NCI-H526 treated with DMSO at 0.1 percent for 48 hours (cell line): ENCODE measurements around the gene NRG3.
A peak's percentile ranks its signal among the peaks of the same experiment; 100 is the strongest.

Source experiments
- DNase-seq: peaks from one replicate; lab custom pipeline; 2025; lab: John Stamatoyannopoulos, UW

Gene NRG3

DNA sequence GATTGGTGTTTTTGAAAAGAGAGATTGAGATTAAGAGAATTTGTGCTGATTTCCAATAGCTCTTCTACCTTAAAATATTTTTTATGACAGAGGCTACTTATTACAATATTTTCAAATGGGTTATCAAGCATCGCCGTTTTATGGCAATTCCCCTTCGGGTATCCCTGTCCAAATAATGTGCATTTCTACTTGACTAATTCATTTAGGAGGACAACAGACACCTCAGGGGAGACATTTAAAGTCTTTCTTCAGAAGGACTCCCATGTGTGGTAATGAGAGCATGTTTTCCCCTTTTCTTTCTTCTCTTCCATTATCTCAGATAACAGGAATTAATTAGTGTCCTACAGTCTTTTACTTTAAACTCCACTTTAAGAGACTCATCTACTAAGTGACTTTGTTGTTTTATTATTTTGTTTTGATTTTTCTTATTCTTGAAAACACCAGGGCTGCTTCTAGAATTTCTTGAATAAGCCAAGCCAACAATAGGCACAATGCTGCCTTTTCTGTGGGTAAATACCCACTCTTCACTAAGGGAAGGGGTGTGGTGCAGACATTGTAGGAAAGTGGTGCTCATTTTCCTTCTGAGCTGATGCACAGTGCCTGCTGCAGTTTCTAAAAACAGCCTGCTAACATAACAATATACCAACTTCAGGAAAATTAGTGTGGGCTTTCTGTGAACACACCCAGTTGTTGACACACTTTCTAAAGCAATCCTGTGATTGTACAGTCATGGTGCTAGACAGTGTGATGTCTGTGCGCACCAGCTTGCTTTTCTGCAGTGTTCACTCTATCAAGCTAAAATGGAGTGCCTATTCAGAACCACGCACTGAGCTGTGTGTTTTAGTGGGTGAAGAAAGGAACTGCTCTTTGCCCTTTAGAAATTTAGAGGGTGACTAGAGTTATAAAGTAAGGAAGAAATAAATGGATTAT is 597.7 kb downstream of the NRG3 start:
- DNase-seq: no peak

DNA sequence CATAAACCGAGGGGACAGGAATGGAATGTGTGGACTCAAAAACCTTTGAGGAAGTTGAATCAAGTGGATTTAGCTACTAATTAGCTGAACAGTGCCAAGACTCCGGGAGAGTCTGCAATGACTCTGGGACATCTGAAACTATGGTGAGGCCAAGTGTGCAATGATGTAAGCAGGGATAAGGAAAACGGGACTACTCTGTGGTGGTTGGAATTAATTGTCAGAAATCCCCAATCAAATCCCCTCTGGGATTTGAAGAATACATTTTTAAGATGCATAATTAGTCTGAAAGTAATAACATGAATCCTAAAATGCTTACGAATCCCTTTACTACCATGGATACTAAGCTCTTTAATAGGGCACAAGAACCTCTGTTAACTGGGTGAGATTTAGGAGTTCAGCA is 602.8 kb downstream of the NRG3 start:
- DNase-seq: no peak

DNA sequence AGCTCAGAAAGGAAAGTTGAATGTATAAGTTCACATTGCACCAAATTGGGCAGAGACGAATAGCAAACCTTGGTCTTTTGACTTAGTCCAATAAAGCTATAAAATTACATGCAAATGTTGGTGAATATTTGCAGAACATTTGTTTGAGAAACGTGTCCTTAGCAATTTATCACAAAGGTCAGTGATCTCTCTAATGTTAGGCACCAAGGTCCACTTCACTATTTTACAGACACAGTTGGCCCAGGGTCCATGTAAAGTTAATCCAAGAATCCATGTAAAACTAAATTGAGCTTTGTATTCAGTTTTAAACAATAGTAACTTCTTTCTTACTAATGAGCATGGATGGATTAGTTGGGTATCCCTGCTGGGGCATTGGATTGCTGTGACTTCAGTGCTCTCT is 617.7 kb downstream of the NRG3 start:
- DNase-seq: peak; percentile 12

DNA sequence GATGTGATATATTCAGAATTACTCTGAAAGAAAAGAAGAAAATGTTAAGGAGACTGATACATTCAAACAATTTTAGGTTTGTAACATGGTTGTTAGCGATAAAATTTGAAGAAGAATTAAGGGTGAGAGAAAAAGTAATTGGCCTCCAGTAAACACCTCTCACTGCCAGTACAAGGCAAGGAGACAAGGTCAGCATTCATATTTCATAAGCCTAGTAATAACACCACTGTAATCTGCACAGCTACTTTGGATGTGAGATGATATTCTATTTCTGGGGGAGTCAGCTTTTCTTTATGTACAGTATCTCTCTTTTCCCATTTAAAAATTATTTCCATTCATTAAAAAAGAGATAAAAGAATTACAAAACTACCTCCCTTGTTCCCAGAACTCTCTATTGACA is 621.1 kb downstream of the NRG3 start:
- DNase-seq: no peak

DNA sequence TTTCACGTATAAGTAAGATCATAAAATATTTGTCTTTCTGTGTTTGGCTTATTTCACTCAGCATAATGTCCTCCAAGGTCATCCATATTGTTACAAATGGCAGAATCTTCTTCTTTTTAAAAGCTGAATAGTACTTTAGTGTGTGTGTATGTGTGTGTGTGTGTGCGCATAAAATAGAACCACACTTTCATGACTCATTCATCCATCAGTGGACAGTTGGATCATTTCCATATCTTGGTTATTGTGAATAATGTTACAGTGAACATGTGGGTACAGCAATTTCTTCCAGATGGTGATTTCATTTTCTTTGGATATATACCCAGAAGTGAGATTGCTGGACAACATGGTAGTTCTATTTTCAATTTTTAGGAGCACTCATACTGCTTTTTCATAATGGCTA is 622.4 kb downstream of the NRG3 start:
- no peak for DNase-seq

DNA sequence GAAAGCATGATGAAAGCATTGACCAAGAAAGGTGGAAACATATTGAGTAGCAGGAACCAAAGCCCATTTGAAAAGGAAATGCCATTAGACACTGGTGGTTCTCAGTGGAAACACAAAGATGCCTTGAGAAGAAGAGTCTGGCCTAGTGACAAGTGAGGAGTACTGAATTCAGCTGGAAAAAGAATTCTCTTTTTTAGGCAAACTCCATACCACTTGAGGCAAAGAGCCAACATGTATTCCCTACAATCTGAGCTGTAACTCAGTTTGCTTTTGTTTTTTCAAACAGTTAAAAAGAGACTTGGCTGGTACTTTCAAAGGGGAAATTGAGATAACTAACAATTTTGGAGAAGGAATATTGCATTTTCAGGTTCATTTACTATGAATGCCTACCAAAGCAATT is 624.0 kb downstream of the NRG3 start:
- no peak for DNase-seq

DNA sequence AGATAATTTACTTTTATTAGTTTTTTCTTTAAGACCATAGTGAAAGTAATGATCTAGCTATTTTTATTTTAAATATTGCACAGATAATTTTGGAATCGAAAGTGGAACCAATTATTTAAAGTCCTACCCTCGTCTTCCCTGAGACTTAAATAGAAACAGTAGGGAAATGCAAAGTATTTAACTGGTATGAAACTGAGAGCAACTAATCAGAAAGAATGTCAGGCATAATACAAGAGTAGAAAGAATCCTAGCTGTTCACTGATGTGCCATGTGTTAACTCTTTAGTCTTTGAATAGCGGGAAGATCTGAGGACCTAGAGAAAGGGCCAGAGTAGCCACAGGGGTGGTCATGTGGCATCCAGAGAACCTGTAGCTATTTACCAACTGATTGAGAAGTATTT is 630.0 kb downstream of the NRG3 start:
- DNase-seq: no peak

DNA sequence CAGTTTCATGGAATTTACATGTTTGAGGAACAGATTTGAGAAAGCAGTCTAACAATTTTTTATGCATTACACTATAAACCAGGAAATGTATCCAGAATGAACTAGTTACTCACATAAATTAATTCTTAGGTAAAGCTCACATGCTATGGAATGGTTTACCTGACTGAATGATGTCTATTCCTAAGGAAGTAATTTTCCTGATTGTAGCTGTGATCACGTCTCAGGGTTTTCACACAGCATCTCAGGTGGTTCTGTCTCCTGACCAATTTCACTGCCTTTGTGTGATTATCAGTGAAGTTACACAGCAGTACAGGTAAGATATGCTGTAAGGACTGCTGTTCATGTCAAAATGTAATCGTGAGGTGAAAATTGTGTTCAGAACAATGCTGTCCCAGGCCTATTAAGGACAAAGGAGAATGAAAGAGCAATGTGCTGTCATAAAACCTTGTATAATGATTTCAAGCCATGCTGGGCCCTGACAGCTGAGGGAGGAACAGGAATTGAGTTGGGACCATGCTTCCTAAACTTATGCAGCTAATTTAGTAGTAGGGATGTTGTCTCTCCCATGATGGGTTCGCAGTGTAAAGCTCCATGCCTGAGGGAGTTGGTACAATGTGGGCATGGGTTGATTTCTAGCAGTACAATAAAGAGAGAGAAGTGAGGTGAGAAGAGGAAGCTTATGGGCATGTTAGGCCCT is 631.8 kb downstream of the NRG3 start:
- no peak for DNase-seq

DNA sequence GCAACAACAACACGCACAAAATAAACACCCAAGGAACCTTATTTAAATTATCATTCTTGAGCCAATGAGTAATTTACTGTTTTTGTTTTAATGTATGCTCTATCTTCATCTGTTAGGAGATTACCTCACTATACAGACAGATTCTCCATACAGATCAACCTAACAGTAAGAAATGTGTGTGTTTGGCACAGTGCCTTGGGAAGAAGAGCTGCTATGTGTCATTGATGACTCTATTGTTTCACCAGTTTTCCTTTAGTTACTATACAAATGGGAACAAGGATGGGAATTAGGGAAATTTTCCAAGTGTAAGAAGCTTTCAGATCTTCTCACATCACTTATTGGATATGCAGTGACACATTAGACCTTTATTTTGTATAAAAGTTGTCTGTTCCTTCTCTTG is 640.3 kb downstream of the NRG3 start:
- no peak for DNase-seq

DNA sequence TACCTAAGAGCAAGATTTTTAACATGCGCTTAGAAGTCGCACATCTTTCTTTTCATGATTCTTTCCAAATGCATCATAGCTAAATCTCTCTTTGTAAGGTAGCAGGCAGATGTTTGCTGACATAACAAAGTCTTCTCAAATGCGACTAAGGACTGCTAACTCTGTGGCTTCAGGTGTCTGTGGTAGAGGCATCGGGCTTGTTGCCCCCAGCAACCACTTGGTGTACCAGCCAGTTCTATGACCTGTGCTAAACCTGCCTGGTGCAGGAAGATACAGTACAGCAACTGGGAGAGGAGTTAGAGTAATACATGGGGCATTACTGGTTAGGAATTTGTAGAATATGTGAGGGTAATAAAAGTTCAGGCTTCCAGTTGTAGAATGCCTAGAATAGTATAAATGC is 654.1 kb downstream of the NRG3 start:
- no peak for DNase-seq

DNA sequence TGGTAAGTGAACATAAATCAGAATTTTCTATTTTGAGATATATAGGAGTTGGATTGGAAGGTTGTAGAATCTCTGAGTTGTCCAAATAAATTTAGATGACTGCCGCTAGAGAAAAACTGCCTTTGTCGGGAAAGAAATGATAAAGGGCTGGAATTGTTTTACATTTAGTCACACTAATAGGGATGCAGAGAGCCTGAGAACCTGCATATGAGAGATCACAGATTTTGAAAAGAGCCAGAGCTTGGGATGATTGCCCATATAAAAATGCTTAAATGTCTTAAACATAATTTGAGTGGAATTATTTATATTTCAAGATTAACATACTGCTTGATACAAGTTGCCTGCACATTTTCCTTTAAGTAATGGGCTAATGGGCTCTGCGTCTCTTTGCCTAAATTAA is 660.5 kb downstream of the NRG3 start:
- DNase-seq: no peak

DNA sequence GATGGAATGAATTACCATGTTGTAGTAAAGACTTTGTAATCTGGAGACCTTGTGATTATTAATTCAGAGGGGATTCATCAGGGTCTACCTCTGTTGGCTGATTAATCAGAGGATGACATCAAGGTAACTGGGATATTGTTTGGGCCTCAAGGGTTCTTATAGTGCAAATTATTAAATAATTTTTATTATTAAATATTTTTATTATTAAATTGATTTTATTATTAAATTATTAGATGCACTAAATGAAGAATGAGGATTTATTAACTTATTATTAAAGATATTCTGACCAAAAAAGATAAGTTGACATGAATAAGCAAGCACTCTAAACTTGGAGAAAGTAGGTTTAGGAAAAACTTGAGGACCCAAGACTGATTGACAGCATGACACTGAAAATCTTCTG is 661.7 kb downstream of the NRG3 start:
- no peak for DNase-seq

DNA sequence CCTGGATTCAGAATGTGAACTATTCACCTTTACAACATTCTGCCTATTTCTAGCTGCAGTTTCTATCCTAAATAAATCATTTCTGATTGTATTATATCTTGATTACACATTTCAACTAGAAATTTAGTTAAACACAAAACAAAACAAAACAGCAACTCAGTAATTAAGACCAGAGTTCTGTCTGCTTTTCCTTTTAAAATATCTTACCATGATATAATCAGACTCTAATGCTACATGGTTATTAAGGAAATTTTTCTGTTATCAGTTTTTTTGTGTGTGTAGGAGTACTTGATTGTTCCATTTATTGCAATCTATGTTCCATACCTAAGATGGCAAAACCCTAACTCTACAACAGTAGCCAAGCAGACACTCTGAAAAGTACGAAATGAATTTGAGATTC is 663.3 kb downstream of the NRG3 start:
- DNase-seq: no peak

DNA sequence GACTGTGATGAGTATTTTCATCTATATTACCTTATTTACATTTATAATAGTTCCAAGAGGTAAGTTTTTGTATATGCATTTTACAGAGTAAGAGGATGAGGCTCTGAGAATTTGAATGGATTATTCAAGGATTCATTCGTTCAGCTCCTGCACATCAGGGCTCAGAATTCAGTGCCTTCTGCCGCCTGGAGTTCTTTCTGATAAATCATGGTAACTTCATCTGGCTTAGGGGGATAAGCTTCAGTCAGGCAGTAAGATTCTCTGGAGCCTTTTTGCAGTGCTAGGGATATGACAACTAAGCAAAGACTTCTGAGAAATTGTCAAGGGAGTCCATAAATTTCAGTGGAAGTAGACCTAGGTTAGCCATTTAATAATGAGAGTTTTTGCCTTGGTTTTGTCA is 668.6 kb downstream of the NRG3 start:
- DNase-seq: no peak

DNA sequence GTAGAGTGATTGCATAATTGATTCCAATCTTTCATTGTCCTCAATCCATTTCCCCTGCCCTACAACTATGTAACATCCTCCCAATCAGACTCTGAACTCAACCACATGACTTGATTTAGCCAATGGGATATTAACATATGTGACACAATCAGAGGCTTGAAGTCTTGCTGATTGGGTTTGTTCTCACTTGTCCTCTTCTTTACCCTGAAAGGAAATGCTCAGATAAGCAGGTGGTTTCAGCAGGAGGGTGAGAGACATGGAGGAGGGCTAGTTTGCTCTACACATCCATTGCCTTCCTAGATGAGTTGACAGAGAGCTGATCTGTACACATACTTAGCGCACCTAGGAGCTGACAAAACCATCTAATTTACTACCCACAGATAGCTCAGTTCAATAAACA is 669.4 kb downstream of the NRG3 start:
- DNase-seq: no peak

DNA sequence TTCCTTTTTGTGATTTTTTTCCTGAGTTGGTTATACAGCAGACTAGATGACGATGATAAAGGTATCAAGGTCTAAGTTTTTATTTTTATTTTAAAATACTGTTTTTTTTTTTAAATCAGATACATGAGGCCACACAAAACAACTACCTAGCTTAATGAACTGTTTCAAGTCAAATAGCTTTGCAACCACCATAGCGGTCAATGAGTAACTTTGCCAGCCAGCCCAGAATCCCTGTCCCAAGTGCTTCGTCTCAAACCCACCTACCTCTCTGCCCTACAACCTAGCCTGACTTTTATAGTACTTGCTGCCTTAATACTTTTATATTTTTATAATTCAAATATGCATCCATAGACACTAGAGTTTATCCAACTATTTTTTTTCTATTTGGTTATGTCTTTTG is 676.5 kb downstream of the NRG3 start:
- DNase-seq: no peak

DNA sequence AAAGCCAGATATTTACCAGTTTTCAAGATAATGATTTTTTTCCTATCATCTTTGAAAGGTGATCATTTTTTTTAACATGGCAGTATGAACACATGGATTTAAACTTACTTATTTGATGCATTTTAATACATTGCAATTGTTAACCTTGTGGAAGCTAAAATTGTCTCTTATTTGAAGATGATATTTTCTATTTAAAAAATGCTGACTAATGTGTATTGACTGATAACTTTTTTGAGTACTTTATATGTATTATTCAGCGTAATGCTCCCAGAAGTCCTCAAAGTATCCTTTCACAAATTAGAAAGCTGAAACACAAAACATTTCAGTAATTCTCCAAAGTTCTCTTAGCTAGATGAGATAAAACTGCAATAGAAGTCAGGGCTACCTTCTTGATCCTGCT is 677.3 kb downstream of the NRG3 start:
- DNase-seq: no peak

DNA sequence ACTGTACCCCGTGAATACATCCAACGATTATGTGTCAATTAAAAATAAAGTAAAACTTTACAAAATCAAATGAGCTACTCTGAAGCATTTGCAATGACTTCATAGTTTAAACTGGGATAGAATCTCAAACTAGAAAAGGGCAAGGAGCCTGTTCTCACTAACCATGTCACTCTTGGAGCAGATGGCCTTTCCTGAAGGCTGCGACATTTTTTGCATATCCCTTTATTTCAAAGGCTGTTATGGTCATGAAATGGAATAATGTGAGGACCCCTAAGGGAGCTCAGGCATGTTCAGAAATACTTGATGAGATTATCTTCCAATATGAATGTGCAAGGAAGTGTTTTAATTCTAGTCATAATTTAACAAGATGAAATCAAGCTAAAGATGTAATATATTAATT is 679.4 kb downstream of the NRG3 start:
- no peak for DNase-seq

DNA sequence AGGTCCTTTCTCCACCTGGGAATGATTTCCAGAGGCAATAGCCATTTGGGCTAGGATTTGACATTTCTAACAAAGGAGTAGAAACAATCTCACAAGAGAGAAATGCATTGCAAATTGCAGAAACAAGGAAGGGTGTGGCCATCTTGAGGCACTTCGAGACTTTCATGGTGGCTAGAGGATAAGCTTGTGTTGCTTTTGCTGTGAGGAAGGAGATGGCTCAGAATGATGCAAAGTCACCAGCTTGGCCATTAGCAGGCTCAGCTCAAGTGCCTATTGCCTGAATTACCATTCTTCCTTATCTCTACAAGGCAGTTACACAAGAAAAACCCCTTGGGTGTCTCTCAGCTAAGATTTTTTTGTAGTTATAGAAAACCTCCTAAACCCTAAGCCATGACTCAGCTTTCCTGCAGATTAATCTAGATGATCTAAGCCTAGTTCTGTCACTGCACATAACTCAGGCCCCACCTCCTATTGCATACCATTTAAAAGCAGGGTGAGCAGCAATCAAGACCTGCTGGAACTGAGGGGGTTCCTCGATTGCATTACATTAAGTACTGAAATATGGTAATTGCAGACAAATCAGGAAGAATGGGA is 683.1 kb downstream of the NRG3 start:
- no peak for DNase-seq

DNA sequence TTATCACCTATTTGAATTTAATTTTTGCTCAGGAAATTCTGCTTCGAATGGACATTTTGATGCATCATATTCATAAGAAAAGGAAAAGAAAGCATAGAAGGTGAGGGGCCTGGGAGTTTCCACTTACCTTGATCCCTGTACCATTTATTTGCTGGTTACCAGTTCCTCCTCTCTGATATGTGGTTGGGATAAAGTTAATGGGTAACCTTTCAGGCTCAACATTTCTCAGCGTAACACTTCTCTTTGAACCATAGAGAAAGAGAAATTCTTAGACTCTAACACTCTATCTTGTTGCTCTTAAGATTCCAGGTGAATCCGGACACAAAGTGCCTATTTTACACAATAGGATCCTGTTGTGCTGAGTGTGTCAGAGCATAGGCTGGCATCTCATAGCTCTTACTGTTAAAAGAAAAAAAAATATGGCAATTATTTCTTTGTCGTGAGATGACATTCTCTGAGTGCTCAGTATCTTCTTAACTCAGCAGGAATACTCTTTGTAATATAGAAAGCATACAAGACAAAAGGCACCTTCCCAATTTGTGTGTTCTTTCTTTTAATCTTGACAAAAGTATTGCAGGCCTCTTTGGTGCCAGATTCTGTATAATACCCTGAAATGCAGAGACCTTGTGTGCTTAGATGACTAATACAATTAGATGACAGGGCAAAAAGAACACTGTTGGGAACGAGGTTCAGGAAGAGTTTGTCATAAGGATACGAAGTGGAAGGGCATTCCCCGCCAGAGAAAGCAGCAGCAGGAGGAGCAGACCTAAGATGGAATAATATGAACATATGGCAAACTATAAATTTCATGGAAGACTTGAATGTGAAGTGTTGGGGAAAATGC is 689.6 kb downstream of the NRG3 start:
- no peak for DNase-seq

DNA sequence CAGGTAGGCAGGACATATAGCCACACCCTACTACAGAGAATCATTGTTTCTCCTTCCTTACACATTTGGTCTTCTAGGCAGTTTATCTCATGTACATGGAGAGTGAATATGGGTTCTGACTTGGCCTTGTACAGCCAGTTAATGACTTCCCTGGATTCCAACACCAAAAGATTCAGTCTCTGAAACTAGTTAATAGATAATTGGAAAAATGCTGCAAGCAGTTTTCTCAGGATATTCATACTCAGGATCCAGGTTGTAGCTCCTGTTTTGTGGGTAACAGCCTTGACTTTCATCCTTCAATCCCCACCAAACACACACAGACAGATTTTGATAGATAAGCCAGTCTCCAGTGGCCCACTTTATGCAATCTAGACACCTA is 690.2 kb downstream of the NRG3 start:
- no peak for DNase-seq

DNA sequence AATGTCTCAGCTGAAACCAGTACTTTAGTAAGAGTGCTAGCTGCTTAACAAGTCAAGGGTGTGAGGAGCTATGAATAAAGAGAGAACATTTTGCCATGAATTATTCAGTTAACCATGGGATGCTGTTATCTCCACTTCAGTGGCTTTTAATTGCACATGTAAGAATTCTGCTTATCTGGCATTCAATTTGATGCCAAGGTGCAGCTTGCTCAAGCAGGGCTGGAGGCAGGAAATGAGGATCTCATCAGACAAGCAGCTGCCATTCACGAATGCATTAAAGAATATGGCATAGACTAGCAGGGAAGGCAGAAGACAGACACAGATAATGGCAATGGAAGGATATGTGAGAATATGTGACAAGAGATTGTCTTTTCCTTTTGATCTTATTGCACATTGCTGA is 697.8 kb downstream of the NRG3 start:
- no peak for DNase-seq
